ENCODE measurements around the gene LHB.
A peak's percentile ranks its signal among the peaks of the same experiment; 100 is the strongest.

Gene LHB

GRCh38 chr19:49017041-49017665 is at the start of gene LHB:
Gene LHB, minus strand, starts transcription at chr19:49017091. Its CDS starts 10 bp downstream, at chr19:49017081.
- H3K4me3 ChIP-seq (ENCODE audit: low read length) = peak within 1 kb of the TSS; percentile 18
- no peak for TF ChIP-seq CTCF (IDR thresholded peaks at IDR 0.05; ENCODE audit: insufficient read depth, low read depth, low read length, missing control alignments)
- DNase-seq (ENCODE audit: low read depth) = no peak

DNA sequence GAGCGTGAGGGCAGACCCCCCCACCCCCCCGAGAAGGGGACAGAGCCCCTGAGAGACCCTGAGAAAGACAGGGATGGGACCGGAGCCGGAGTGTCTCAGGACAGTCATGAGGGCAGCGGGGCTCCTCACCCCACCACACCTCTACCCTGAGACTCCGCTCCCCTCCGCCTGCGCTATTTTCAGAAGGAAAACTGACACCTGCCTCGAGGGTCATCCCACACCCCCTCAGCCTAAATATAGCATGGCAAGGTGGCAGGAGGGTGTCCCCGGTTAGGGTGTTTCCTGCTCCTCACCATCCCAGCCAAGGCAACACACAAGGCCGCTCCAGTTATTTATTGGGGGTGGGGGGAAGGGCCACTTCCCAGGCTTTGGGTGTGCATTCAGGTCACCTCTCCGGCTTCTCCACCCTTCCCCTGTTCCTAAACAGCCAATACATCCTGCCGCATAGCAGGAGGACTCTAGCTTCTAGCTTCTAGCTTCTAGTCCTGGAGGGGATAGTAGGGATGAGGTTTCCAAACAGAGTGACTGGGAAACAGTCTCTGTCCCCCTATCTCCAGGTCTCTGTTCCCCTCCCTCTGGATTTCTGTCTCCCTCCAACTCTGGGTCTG is 49.1 kb upstream of the LHB start:
- TF ChIP-seq CTCF (IDR thresholded peaks at IDR 0.05; ENCODE audit: insufficient read depth, low read depth, low read length, missing control alignments) = no peak
- no peak overlapping the region for H3K4me3 ChIP-seq (ENCODE audit: low read length)
- no peak for DNase-seq (ENCODE audit: low read depth)

GRCh38 chr19:49064768-49065611 is 48.1 kb upstream of the LHB start, which contains the start of gene NTF4:
Gene NTF4, minus strand, starts transcription at chr19:49064818. Its CDS starts 2,821 bp downstream, at chr19:49061997.
- H3K4me3 ChIP-seq (ENCODE audit: low read length) = peak within 1 kb of the TSS; percentile 73
- no peak for TF ChIP-seq CTCF (IDR thresholded peaks at IDR 0.05; ENCODE audit: insufficient read depth, low read depth, low read length, missing control alignments)
- DNase-seq (ENCODE audit: low read depth) = peak; percentile 69

- peak; percentile 87 for DNase-seq (ENCODE audit: low read depth)
- peak overlapping the region; percentile 73 for H3K4me3 ChIP-seq (ENCODE audit: low read length)
- TF ChIP-seq CTCF (IDR thresholded peaks at IDR 0.05; ENCODE audit: insufficient read depth, low read depth, low read length, missing control alignments) = no peak
Observed at GRCh38 chr19:49064029-49064629, 47.2 kb upstream of the LHB start.

- no peak for TF ChIP-seq CTCF (IDR thresholded peaks at IDR 0.05; ENCODE audit: insufficient read depth, low read depth, low read length, missing control alignments)
- DNase-seq (ENCODE audit: low read depth) = no peak
- H3K4me3 ChIP-seq (ENCODE audit: low read length) = no peak overlapping the region
Observed at GRCh38 chr19:49061445-49061844, 44.6 kb upstream of the LHB start.

DNA sequence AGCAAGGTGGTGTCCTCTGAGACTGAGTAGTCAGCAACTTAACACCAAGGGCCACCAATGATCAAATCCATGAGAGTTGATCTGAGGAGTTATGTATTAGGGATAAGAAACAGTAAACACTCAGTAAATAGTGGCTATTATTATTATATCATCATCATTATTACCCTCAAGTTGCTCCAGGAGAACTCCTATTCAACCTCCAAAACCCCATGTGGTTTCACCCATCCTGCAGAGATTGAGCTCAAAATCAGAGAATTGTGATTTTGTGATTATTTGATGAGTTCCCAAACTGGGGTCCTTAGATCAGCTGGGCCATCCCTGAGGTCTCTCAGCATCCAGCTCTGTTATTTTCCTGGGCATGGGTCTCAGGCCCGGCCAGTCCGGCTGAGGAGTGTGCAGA is 44.1 kb upstream of the LHB start:
- DNase-seq (ENCODE audit: low read depth) = no peak
- TF ChIP-seq CTCF (IDR thresholded peaks at IDR 0.05; ENCODE audit: insufficient read depth, low read depth, low read length, missing control alignments) = no peak
- no peak overlapping the region for H3K4me3 ChIP-seq (ENCODE audit: low read length)

All from epithelial cell of esophagus (primary cell).